ENCODE measurements around the gene MAPK8. TPM values are rescaled to one million over a fixed set of nuclear protein-coding genes. Genes with fewer than 3 reads are reported as not detected.

Gene MAPK8
- total RNA-seq, 1 donor from 2014 or later, result 53.7 TPM

DNA sequence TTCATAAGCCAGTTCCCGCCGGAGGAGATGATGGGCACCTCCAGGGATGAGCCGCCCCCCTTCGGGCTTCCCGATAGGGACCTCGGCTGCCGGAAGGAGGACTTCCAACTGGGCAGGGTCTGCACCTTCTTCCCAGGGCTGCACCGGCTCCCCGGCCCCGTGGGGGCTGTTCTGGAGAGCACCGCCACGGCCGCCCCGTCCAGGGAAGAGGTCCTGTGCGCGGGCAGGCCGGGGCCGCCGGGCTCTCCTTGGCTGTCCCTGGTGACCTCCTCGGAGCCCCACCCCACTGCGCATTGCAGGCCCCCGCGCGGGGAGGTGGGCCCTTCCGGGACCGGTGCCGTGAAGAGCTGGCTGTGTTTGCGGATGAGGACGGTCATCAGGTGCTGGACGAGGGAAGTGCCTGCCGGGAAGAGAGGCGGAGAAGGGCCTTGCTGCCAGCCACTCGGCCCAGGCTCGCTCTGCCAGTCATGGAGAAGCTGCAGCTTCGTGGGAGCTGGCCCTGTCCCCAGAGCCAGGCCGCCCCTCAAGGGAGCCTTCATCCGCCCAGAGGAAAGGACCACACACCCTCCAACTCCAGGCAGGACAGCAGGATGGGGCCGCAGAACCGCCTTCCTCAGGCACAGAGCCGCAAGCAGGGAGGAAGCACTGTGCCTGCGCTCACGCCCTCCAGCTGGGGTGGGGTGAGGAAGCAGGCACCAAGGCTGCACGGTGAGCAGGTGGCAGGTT lies 144.4 kb downstream of the MAPK8 start:
- DNase-seq (ENCODE audit: low spot score), result no peak
- peaks cover 10% of the 10 kb centered on the region for H3K27me3 Mint-ChIP-seq (ENCODE audit: unreplicated experiment)
- TF ChIP-seq, protein P1, sequence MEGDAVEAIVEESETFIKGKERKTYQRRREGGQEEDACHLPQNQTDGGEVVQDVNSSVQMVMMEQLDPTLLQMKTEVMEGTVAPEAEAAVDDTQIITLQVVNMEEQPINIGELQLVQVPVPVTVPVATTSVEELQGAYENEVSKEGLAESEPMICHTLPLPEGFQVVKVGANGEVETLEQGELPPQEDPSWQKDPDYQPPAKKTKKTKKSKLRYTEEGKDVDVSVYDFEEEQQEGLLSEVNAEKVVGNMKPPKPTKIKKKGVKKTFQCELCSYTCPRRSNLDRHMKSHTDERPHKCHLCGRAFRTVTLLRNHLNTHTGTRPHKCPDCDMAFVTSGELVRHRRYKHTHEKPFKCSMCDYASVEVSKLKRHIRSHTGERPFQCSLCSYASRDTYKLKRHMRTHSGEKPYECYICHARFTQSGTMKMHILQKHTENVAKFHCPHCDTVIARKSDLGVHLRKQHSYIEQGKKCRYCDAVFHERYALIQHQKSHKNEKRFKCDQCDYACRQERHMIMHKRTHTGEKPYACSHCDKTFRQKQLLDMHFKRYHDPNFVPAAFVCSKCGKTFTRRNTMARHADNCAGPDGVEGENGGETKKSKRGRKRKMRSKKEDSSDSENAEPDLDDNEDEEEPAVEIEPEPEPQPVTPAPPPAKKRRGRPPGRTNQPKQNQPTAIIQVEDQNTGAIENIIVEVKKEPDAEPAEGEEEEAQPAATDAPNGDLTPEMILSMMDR (IDR thresholded peaks at IDR 0.05; ENCODE audit: unreplicated experiment), result no peak

DNA sequence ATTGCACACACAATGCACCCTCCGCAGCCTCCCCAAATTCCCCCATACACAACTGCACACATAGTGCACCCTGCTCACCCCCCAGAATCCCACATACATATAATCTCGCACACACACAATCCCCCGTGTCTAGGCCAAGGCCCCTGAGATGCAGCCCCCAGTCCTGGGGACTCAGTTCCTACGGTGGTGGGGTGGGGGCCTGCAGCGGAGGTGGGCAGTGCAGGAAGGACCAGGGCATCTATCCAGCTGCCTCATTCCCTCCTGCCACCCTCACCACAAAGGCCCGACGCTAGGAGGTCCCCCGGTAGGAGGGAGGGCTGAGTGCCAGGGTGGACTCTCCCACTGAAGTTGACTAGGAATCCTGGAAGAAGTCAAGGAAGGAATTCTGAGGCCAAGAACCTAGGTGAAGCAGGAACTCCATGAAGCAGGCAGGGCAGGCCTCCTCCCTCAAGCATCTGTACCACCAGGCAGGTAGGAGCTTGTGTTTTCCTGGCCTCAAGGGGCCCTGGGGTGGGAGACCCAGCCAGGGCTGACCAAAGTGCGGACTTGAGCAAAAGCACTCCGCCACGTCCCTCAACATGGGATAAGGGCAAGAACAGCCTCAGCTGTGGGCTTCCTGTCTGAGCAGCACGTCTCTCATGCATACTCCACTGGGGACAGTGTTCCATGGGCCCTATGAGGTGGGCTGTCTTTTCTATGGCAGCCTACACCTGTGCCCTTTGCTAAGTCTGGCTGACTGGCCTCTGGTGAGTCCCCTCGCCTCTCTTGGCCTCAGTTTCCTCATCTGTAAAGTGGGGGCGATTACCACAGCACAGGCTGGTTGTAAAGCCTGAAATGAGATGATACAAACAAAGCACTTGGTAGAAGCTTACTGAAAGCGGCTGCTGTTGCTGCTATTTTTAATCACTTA lies 145.7 kb downstream of the MAPK8 start:
- TF ChIP-seq, protein P1 (IDR thresholded peaks at IDR 0.05; ENCODE audit: unreplicated experiment), result no peak
- no peaks in the 10 kb centered on the region for H3K9me3 Mint-ChIP-seq (ENCODE audit: unreplicated experiment)
- H3K36me3 Mint-ChIP-seq (ENCODE audit: low read depth, unreplicated experiment), result no peaks in the 10 kb centered on the region
- H3K27me3 Mint-ChIP-seq (ENCODE audit: unreplicated experiment), result peaks cover 10% of the 10 kb centered on the region
- no peak overlapping the region for H3K4me3 Mint-ChIP-seq (ENCODE audit: unreplicated experiment)
- H3K4me1 Mint-ChIP-seq (ENCODE audit: unreplicated experiment), result peaks cover under 1% of the 10 kb centered on the region
- no peak for DNase-seq (ENCODE audit: low spot score)
- H3K27ac Mint-ChIP-seq (ENCODE audit: unreplicated experiment), result no peak overlapping the region

More for the DNA sequence above, 144.4 kb downstream of the MAPK8 start:
- Mint-ChIP-seq H3K36me3 (ENCODE audit: low read depth, unreplicated experiment) (peaks cover 6% of the 10 kb centered on the region), H3K9me3 (ENCODE audit: unreplicated experiment) (no peaks in the 10 kb centered on the region), H3K4me1 (ENCODE audit: unreplicated experiment) (peaks cover 3% of the 10 kb centered on the region), H3K27ac (ENCODE audit: unreplicated experiment) (no peak overlapping the region), H3K4me3 (ENCODE audit: unreplicated experiment) (no peak overlapping the region)

DNA sequence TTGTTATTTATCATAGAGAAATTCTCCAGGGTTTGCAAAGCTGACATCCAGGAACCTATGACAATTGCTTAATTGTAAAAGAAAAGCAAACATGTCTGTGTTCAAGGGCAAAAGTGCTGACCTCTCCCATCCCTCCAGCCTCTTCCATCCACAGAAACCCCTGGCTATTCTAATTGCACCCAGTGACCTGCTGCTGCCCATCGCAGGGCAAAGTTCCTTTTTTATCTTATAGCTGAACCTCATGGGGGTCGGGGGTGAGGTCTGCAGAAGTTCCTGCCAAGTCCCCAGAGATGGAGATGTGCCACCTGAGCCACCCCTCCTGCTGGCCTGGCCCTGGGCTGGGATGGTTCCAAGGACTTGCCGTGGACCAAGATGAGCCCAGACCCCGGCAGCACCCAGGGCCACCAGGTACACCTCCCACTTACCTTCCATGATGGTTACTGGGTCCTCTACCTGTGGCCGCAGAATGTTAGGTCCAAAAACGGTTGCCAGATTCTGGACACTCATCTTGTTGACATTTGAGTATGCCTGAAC lies 146.5 kb downstream of the MAPK8 start:
- peaks cover 8% of the 10 kb centered on the region for H3K27me3 Mint-ChIP-seq (ENCODE audit: unreplicated experiment)
- no peak overlapping the region for H3K4me3 Mint-ChIP-seq (ENCODE audit: unreplicated experiment)
- no peaks in the 10 kb centered on the region for H3K4me1 Mint-ChIP-seq (ENCODE audit: unreplicated experiment)
- TF ChIP-seq, protein P1 (IDR thresholded peaks at IDR 0.05; ENCODE audit: unreplicated experiment), result no peak
- no peak overlapping the region for H3K27ac Mint-ChIP-seq (ENCODE audit: unreplicated experiment)
- DNase-seq (ENCODE audit: low spot score), result no peak
- H3K9me3 Mint-ChIP-seq (ENCODE audit: unreplicated experiment), result no peaks in the 10 kb centered on the region
- H3K36me3 Mint-ChIP-seq (ENCODE audit: low read depth, unreplicated experiment), result no peaks in the 10 kb centered on the region

DNA sequence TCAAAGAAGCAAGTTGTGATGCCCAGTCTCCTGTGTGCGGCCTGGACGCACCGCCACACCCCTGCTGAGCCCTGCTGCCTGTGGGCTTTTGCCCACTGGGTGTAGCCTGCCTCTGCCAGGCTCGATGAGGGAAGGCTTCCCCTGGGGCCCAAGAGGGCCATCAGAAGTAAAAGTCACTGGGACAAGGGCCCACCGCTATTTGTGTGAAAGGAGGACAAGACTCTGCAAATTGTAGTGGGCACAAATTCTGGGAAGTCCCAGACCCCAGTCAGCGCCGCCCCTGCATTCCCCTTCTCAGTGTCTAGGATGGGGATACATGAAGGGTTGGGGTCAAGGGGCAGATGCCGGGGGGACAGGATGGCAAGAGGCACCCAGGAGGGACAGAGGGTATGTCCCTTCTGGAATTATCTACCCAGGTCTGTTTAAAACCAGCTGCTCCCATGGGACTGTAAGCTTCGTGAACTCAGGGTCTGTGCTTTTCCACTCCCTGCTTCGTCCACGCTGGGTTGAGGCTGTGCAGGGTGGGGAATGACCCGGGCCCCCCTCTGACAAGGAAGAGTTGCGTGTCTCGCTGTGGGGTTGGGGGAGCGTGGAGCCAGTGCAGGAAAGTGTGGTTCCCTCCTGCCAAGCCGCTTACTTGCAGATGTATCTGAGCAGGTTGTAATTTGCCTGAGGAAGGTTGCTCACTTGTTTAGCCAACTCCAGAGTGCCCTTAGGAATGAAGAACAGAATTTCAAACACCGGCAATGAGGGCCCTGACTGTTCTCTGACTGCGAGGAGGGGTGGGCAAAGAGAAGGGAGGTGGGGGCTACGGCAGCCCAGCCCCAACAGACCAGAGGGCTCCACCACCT lies 147.2 kb downstream of the MAPK8 start:
- H3K27me3 Mint-ChIP-seq (ENCODE audit: unreplicated experiment), result peaks cover 7% of the 10 kb centered on the region
- H3K27ac Mint-ChIP-seq (ENCODE audit: unreplicated experiment), result no peak overlapping the region
- H3K9me3 Mint-ChIP-seq (ENCODE audit: unreplicated experiment), result no peaks in the 10 kb centered on the region
- no peaks in the 10 kb centered on the region for H3K36me3 Mint-ChIP-seq (ENCODE audit: low read depth, unreplicated experiment)
- TF ChIP-seq, protein P1 (IDR thresholded peaks at IDR 0.05; ENCODE audit: unreplicated experiment), result no peak
- H3K4me3 Mint-ChIP-seq (ENCODE audit: unreplicated experiment), result no peak overlapping the region
- no peak for DNase-seq (ENCODE audit: low spot score)
- no peaks in the 10 kb centered on the region for H3K4me1 Mint-ChIP-seq (ENCODE audit: unreplicated experiment)

Measured in endothelial cell (in vitro differentiated cells).